GM21717 (cell line): Measurements from ENCODE around the gene CCDC93.

Experiments used
- ATAC-seq: cut with Tn5 transposase; IDR thresholded peaks from one replicate; pipeline ENCODE4 v1.9.1; 2021; ENCODE audit warnings: mild to moderate bottlenecking, moderate library complexity; ENCODE audit not compliant: unreplicated experiment

Gene CCDC93, protein sequence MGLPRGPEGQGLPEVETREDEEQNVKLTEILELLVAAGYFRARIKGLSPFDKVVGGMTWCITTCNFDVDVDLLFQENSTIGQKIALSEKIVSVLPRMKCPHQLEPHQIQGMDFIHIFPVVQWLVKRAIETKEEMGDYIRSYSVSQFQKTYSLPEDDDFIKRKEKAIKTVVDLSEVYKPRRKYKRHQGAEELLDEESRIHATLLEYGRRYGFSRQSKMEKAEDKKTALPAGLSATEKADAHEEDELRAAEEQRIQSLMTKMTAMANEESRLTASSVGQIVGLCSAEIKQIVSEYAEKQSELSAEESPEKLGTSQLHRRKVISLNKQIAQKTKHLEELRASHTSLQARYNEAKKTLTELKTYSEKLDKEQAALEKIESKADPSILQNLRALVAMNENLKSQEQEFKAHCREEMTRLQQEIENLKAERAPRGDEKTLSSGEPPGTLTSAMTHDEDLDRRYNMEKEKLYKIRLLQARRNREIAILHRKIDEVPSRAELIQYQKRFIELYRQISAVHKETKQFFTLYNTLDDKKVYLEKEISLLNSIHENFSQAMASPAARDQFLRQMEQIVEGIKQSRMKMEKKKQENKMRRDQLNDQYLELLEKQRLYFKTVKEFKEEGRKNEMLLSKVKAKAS

DNA sequence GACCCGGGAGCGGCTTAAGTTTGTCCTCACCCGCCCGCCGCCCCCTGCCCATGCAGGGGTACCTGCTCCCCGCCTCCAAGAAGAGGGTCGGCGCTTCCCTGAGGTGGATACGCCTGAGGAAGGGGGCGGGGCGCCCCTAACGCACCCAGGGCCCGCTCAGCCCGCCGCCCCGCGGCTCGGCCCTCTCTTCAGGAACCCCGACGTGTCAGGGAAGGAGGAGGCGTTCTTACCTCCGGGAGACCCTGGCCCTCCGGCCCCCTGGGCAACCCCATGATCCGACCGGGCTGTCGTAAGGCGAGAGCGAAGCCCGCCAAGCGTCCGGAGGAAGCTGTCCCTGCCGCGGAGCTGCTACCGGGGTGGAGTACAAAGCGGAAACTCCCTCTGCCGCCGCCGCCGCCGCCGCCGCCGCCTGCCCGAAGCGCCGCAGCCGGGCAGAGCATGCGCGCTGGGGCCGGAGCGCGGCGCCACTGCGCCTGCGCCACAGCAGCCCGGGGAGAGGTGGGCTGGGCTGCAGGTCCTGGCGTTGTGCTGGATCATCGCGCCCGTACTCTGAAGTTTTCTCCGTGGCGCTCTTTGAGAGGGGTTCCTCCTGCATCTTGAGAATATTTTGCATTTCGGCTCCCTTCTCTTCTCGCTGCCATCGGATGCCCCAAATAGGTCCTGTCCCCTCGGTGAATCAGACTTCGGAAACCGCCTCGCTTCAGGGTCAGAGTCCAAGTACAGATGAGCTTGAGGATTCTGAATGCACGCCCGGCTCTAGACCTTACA, at the start of gene CCDC93:
CCDC93 (minus strand) TSS at position 347 of the 768 bp plus-strand sequence; CDS start at position 272, 75 bp downstream.
- peak; percentile 86 for ATAC-seq

DNA sequence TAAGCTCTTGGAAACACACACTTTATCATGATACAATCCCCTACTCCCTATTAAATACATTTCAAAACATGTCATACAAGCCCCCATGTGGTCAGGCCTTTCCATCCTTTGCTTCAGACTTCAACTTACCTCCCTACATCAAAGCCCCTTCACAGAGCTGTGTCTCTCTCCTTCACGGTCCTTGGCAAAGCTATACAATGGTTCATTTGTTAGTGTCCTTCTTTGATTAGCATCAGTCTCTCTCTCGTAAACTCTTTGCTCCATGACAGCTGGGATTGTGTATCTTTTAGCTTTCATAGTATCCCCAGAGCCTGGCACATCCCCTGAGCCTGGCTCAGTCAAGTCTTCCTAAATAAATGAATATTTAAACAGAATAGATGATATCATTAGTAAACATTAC, 48.8 kb upstream of the CCDC93 start:
- ATAC-seq = no peak

DNA sequence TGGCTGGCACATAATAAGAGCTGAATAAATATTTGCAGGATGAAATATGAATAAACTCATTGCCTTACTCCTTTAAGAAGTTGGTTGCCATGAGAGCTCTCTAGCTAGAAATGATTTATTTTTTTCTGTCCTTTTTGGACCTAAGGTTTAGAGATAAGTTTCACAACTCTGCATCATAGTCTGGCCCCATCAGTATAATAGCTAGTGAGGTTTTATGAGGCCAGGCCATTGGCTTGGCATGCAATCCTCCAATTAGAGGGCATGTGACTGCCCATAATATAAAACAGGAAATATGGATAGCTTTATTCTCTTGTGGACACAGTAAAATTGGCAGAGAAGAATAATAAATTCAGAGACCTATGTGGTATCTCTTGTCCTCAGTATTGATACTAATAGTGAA, 48.2 kb upstream of the CCDC93 start:
- ATAC-seq = no peak

DNA sequence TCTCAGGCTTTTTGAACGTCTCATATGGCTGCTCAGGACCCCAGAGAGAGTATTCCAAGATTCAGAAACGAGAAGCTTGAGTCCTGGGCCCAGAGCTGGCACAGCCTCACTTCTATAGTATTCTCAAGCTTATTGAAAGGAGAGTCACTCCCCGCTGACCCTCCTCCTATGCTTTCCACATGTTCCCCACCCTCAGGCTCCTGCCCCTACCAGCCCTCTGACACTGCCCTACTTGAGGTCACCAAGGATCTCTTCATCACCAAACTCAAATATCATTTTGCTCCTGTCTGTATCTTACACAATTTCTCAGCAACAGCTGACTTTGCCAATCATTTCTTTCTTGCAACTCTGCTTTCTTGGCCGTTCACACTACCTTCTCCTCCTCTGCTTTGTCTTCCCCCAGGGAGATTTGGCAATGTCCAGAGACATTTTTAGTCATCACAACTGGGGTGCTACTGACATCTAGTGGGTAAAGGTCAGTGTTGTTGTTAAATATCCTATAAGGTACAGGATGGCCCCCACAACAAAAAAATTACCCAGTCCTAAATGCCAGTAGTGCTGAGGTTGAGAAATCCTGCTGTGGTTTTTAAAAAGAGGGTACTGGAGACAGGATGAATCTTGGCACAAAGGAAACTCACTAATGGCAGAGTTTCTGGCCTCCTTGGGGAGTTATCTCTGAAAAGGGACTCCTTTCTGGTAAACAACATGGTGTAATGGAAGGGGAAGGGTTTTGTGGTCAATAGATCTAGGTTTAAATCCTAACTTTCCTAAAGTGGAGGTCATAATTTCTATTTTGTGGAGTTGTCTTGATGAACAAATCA, 47.5 kb upstream of the CCDC93 start:
- peak; percentile 73 for ATAC-seq

DNA sequence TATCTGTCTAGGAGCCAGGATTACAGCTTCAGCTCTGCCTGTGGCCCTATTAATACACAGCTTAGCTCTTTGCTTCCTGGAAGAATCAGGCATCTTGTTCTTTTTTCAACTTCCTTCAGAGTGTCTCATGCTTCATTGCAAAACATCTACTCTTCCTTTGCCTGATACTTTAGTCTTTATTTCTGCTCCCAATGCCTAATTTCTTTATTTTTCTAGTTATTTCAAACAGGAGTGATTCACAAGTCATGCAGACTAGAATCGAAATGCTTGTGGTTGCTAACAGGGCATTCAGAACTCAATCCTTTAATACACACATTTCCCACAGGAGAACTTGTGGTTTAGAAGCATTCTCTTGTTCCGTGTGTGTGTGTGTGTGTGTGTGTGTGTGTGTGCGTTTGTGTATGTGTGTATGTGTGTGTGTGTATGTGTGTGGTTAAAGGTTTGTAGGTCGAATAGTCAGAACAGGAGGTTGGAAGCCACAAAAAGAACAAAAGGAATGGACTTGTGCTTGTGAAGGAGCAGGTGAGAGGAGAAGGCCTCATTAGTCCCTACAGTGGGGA, 46.1 kb upstream of the CCDC93 start:
- peak; percentile 22 for ATAC-seq

DNA sequence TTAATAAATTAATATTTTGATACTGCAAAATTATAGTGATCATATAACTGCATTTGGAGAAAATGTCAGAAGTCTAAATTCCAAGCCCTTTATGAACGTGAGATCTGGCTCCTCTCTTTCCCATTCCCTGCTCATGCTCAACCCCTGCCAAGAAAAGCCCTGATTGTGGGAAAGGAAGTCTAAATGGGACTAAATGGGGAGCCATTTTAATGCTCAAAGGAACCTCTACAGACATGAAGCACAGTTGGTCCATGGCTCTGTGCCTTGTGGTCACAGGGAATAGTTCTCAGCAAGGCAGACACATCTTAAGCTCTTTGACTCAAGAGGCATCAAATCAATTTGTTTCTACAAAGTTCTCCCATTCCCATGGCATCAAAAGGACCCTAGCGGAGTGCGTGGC, 45.1 kb upstream of the CCDC93 start:
- ATAC-seq = no peak

DNA sequence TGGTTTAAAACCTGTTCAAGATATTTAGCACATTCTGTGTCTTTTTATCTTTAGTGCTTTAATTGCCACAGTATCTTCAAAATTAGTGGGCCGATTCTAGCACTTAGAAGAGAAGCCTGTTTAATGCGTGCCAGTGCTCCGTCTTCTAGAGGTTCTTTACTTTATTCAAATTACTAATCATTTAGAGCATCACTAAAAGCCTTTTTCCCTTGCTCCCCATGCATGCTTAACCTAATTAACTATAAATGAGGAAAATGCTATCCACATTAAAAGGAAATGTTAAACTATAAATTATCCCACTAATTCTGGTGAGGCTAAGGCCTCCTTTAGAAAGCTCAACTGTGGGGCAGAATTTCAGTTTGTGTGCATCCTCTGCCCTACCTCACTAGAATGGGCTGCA, 42.9 kb upstream of the CCDC93 start:
- no peak for ATAC-seq

DNA sequence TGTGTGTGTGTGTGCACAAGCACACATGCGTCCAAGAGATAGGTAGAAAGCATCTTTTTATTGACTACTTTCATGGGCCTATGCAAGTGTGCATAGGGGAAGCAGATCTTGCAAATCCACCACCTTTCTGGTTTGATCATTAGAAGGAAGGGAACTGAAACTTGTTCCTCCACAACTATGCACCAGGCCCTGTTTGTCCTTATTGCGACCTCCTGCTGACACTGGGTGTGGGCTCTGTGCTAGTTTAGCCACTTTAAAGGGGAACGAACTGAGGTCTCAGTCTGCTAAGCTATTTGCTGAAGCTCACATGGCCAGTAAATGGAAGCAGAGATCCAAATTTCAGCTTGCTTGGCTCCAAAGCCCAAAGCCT, 42.3 kb upstream of the CCDC93 start:
- peak; percentile 89 for ATAC-seq

DNA sequence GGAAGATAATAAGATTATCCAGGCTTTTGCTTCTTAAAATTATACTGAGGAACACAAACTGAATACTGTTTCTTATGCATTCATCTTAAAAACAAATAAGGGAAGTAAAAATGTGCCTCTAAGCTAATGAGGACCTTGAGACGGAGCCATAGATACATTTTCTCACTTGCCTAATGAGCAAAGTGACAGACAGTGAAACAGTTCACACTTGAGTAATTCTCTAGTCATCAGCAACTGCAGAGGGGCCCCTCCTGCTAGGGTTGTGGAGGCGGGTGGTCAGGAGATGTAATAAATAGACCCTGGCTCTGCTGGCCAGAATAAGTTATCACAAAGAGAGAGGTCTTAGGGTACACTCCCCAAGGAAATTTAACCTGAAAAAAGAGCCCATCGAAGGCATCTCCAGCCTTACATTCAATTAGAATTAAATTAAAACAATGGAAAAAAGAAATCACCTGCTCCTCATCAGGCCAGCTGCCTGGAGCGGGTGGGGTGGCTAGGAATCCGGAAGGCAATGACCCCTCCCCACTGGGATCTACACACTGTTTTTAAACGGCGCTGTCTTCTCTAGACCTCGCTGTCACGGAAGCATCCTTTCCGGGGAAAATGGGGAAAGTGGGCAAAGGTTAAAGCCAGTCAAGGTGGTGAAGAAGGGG, 41.8 kb upstream of the CCDC93 start:
- peak; percentile 84 for ATAC-seq

DNA sequence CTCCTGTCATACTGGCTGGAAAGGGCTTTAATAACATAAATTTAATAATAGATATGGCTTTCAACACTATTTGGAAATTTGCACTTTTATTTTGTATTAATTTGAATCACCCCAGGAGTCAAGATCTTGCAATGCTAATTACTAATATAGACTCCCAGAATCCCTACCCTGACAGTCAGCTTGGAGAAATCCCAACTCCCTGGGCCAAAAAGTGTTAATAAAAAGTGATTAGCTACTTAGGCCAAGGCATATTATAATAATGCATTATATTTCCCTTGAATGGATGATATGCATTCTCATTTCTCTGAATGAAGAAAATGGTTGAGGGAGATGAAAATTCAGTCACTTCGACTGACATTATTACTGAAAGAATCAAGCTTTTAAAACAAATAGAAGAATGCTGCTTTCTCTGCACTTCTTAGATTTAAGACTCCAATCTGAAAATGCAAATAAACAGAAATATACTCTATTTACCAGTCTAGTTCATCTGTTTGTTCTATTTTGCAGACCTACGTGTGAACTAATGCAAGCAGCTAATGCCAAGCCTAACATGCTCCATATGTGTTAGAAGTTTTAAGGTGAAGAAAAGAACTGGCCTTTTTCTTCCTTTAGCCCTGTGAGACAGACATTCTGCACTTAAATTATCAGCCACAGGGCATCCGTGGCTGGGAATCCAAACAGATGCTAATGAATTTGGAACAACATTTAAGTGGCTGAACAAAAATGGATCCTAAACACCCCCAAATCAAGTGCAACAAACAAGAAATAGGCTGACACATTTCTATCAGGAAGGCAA, 40.5 kb upstream of the CCDC93 start:
- ATAC-seq = no peak

DNA sequence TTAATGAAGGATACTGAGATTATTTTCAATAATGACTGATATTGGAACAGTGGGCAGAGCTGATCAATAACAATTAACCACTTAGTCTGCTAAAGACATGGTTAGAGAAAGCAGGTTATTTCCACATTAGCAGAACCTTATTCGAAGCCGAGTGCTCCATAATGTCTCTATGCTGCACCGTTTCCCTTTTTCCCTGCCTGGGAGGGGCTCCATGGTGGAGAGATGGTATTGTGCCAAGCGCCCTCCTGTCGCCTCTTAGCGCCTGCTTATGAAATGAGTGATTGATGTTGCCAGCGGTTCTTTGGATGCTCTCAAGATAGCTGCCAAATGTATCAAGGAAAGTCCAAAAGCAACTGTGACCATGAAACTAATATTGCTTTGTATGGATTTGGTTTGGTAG, 39.8 kb upstream of the CCDC93 start:
- no peak for ATAC-seq

DNA sequence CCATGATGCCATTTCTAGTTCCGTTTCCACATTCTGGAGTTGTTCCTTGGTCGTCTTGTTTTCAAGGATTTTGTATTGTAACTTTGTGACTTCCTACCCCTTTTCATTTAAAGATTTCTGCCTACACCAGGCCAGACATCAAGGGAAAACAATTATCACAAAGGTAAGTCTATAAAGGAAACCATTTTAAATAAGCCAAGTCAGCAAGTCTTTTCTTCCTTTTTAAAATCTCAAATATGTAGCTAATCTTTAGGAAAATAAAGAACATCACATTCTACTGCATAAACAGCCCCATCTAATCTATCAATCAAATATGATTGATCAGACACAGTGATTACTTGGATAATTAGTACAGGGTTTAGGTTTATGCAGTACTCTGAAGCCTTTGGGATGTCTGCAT, 38.6 kb upstream of the CCDC93 start:
- no peak for ATAC-seq

DNA sequence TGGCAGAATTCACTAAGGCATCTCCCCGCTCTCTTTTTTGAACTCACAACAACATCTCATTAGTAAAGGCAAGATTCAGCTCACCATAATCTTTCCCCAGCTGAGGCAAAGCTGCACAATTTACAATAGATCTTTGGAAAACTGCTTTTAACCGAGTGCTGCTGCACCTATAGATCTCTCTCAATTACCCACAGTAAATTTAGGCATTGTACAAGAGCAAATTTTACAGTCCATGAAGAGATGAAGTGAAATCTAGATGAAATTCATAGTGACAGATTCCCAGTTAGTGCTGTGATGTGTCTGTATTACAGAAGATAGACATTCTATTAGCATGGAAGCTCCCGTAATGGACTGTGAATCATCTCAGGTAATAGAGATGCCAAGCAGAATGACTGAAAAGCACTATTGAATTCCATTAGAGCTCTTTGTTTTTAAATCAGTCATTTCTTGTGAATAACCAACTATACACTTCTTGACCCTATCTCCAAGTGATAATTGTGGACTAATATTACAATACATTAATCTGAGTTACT, 38.0 kb upstream of the CCDC93 start:
- no peak for ATAC-seq

DNA sequence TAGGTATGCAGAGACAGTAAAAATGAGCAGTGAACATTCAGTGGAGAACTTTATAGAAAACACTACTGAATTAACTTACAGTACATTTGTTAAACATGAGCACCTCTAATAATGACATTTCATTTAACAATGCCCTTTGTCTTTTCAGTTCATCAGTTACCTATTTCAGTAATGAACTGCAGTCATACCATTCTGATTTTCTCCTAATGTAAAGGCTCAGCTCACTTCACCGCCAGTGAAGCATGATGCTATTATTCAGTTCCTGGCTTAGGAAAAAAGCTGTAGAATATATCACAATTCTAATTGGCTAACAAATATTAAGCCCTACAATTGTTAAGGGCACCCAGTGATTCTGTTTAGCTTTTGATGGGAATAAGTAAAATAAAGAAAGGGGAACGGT, 37.1 kb upstream of the CCDC93 start:
- no peak for ATAC-seq

DNA sequence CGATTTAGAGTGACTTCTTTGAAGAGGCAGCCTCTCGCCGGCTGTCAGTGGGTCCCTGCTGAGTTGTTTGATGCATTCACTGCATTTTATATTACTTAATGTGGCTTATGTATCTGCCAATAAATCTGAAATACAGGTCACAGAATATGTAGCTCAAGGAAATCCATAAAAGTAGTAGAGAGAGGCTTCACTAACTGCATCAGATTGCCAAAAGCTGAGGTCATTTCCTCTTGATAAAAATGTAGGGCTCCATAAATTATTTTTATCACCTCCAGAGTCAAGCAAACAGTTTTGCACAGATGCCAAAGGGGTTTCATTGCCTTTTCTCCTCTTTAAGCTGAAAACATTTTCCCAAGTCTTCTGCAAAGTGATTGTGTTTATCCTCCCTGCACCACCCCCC, 36.5 kb upstream of the CCDC93 start:
- ATAC-seq = no peak

DNA sequence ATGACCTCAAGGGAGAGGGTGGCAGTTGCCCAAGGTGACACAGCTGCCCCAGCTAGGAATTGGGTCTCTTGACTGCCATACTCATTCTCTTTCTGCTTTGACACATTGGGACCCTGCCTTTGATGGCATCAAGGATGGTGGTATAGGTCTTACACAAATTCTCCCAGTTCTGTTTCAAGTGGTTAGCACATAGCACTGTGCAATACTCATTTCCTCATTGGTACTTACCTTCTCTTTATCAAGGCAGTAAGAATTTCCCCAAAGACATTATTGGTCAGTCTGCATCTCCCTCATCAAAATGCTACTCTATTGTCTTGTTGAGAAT, 35.9 kb upstream of the CCDC93 start:
- ATAC-seq = peak; percentile 90

DNA sequence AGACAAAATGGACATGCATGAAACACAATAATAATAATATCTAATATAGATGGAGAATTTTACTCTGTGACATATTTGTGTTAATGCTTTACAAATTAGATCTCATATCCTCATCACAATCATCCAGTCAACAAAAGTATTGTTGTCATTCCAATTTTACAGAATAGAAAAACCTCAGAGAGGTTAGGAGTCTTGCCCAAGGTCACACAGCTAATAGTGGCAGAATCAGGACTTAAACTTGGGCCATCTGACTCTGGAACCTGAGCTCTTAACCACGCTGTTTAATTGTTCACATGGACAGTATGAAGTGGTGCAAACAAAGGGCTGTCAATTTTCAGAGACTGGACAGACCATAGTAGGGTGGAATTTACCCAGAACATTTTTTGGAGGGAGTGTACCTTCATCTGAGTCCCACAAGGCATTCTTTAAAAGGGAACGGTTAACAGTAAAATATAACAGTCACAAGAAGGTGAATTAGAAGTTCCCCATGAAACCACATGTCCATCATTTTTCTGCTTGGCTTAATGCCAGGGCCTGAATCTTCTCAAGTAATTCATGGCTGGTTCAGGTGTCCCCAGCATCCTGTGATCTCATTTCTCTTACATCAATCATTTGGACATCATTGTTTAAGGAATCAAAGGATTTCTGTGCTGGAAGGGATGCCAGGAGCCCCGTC, 35.4 kb upstream of the CCDC93 start:
- no peak for ATAC-seq

DNA sequence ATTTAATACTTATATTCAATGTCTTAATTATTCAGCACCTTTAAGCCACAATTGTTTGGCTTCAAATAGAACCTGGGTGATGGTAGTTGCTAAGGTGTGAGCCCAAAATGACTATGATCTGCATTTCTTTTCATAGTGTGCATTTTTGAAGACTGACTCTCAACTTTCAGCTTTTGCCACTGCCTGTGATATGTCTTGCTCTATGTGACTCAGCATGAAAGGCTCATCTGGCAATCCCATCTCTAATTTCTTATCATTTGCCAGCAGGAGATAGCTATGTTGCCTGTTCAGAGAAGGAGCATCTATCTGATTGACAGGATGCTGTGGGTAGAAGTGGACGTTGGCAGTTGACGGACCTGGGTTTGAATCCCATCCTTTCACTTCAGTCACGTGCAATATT, 34.5 kb upstream of the CCDC93 start:
- ATAC-seq = no peak

DNA sequence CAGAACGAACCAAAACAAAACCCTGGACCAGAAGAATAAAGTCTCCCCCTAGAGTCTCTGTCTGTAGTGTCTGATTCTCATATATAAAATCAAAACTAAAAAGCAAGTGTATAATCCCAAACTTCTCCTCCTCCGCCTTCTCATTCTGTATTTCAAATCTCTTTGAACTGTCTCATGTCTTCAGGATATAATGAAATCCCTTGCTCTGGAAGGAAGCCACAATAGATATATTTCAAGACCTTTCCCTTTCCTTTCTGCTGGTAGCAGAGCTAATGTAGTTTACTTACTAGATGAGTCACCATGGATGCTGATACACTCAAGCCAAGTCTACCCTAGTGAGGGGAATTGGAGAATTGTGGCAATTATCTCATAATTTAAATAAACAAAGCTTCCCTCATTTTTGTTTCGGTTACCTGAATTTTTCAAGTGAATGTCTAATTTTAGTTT, 33.5 kb upstream of the CCDC93 start:
- ATAC-seq = no peak
